AG20443 (cell line): ENCODE measurements around the gene CSF3R.

ENCODE experiments used
- DNase-seq: peaks from one replicate; pipeline ENCODE4 v3.0.0; 2012; ENCODE audit warnings: low spot score, mixed read lengths

The CSF3R gene

GRCh38 chr1:36419569-36419968, 63.1 kb downstream of the CSF3R start:
- DNase-seq = no peak

- DNase-seq = no peak
Observed at GRCh38 chr1:36419140-36419539, 63.6 kb downstream of the CSF3R start.

DNA sequence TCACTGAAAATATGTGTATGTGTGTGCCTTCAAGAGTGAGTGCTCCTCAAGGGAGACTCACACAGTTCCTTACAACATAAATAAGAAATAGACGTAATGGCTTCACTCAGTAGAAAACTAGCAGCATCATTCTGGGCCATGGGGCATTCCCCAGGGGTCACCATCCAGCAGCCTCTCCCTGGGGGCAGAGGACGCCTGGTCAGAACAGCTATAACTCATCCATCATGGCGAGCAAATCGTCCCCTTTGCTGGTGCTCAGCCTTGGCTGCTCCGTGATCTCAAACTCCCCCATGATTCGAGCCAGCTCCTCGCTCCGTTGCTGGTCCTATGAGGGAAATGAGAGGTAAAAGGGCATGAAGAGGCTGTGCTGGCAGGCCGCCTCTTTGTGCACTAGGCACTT, 64.8 kb downstream of the CSF3R start:
- no peak for DNase-seq
